GM23338 (cell line): Measurements from ENCODE around the gene ST8SIA1.

Experiments used
- CREB1 ChIP-seq: fragments of 250-450 bp; sonication (Bioruptor Pico); IDR thresholded peaks from 2 replicates; pipeline ENCODE4 v1.5.0; 2020; ENCODE audit warnings: low read depth, mild to moderate bottlenecking, moderate library complexity
- JUNB ChIP-seq: IDR thresholded peaks from one replicate; pipeline ENCODE4 v1.6.1; 2016; ENCODE audit warnings: antibody characterized with exemption; ENCODE audit not compliant: unreplicated experiment
- TF ChIP-seq, protein P1 (sequence below): IDR thresholded peaks from one replicate; pipeline ENCODE4 v1.6.1; 2018; ENCODE audit warnings: antibody characterized with exemption; ENCODE audit not compliant: unreplicated experiment
- TF ChIP-seq, protein P2 (sequence below), 2 experiments: fragments of 200-600 bp in 1 of 2; sonication (generic) in 1 of 2; conservative IDR thresholded peaks; 2 replicates each; pipeline versions ENCODE4 v1.5.1 to v1.6.1; 2016 to 2017; ENCODE audit warnings: antibody characterized with exemption in 2 of 2, low read depth in 2 of 2, mild to moderate bottlenecking in 2 of 2, moderate library complexity in 1 of 2

DNA sequence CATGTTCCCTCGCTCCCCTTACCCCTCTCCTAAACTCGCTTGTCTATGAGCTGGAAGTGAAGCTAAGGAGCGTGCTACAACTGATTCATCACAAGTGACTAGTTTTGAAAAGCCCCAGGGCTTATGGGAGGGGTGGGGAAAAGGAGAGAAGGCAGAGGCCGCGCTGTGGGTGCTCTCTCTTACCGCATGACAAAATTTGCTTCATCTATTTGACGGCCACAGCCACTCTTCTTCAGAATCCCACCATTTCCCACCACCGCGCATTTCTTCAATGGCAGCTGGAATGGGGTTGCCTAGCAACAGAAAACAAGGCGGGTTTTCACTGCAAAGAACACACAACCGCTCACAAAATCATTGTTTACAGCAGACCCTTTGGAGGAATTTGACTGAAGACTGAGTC, 79.4 kb downstream of the ST8SIA1 start:
- TF ChIP-seq, protein P1, sequence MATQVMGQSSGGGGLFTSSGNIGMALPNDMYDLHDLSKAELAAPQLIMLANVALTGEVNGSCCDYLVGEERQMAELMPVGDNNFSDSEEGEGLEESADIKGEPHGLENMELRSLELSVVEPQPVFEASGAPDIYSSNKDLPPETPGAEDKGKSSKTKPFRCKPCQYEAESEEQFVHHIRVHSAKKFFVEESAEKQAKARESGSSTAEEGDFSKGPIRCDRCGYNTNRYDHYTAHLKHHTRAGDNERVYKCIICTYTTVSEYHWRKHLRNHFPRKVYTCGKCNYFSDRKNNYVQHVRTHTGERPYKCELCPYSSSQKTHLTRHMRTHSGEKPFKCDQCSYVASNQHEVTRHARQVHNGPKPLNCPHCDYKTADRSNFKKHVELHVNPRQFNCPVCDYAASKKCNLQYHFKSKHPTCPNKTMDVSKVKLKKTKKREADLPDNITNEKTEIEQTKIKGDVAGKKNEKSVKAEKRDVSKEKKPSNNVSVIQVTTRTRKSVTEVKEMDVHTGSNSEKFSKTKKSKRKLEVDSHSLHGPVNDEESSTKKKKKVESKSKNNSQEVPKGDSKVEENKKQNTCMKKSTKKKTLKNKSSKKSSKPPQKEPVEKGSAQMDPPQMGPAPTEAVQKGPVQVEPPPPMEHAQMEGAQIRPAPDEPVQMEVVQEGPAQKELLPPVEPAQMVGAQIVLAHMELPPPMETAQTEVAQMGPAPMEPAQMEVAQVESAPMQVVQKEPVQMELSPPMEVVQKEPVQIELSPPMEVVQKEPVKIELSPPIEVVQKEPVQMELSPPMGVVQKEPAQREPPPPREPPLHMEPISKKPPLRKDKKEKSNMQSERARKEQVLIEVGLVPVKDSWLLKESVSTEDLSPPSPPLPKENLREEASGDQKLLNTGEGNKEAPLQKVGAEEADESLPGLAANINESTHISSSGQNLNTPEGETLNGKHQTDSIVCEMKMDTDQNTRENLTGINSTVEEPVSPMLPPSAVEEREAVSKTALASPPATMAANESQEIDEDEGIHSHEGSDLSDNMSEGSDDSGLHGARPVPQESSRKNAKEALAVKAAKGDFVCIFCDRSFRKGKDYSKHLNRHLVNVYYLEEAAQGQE: no peak
- TF ChIP-seq, protein P2, sequence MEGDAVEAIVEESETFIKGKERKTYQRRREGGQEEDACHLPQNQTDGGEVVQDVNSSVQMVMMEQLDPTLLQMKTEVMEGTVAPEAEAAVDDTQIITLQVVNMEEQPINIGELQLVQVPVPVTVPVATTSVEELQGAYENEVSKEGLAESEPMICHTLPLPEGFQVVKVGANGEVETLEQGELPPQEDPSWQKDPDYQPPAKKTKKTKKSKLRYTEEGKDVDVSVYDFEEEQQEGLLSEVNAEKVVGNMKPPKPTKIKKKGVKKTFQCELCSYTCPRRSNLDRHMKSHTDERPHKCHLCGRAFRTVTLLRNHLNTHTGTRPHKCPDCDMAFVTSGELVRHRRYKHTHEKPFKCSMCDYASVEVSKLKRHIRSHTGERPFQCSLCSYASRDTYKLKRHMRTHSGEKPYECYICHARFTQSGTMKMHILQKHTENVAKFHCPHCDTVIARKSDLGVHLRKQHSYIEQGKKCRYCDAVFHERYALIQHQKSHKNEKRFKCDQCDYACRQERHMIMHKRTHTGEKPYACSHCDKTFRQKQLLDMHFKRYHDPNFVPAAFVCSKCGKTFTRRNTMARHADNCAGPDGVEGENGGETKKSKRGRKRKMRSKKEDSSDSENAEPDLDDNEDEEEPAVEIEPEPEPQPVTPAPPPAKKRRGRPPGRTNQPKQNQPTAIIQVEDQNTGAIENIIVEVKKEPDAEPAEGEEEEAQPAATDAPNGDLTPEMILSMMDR (conservative IDR thresholded peaks at IDR 0.05; ENCODE audit: low read depth in 2 of 2): no peak
- no peak for TF ChIP-seq CREB1 (CRISPR knock-in tag)
- TF ChIP-seq JUNB: no peak
